WI38 (cell line): Measurements from ENCODE around the gene PHACTR1.

Experiments
- H3K4me3 ChIP-seq: 2 replicates; pipeline ENCODE4 v1.5.1; 2011; ENCODE audit warnings: low read depth, mild to moderate bottlenecking, control low read depth, low read length
- CTCF ChIP-seq: IDR thresholded peaks from 2 replicates; pipeline ENCODE4 v1.5.1; 2012; ENCODE audit warnings: low read depth, mild to moderate bottlenecking, control low read depth, low read length

PHACTR1 gene

GRCh38 chr6:13217206-13217905 is 500.8 kb downstream of the PHACTR1 start:
- TF ChIP-seq CTCF, result no peak
- no peak overlapping the region for H3K4me3 ChIP-seq

- no peak overlapping the region for H3K4me3 ChIP-seq
- no peak for TF ChIP-seq CTCF
Measured at GRCh38 chr6:13220266-13220665, 503.7 kb downstream of the PHACTR1 start.

GRCh38 chr6:13222048-13222447 is 505.5 kb downstream of the PHACTR1 start:
- no peak overlapping the region for H3K4me3 ChIP-seq
- TF ChIP-seq CTCF, result no peak

- no peak for TF ChIP-seq CTCF
Measured at GRCh38 chr6:13226071-13226470, 509.5 kb downstream of the PHACTR1 start.

GRCh38 chr6:13228264-13229204 is 512.0 kb downstream of the PHACTR1 start:
- no peak for TF ChIP-seq CTCF
- H3K4me3 ChIP-seq, result no peak overlapping the region

More at GRCh38 chr6:13226071-13226470, 509.5 kb downstream of the PHACTR1 start:
- H3K4me3 ChIP-seq, result no peak overlapping the region

- no peak for TF ChIP-seq CTCF
- H3K4me3 ChIP-seq, result no peak overlapping the region
Measured at GRCh38 chr6:13229205-13230085, 512.9 kb downstream of the PHACTR1 start.
